ENCODE data around the gene BUD13. TPM values are rescaled to one million over a fixed set of nuclear protein-coding genes. Genes with fewer than 3 reads are reported as not detected.

The BUD13 gene
- total and polyA plus RNA-seq, 2 of the 13 experiments (the other 11 are each of a cell fraction or from before 2014, with no cell fraction given), result 13.3 to 25.9 TPM

- TF ChIP-seq THAP9 (CRISPR knock-in tag; IDR thresholded peaks at IDR 0.05; ENCODE audit: borderline replicate concordance) (no peak), ZNF468 (CRISPR knock-in tag; IDR thresholded peaks at IDR 0.05) (no peak), CREM (IDR thresholded peaks at IDR 0.05) (no peak), CREM (CRISPR knock-in tag; IDR thresholded peaks at IDR 0.05) (no peak), SKIL (CRISPR knock-in tag; IDR thresholded peaks at IDR 0.05; ENCODE audit: borderline replicate concordance) (no peak)
Observed at GRCh38 chr11:116730241-116730561, 42.6 kb downstream of the BUD13 start (continued).

GRCh38 chr11:116729501-116730240 is 43.1 kb downstream of the BUD13 start:
- Histone ChIP-seq H3K79me2 (ENCODE audit: insufficient read depth, low read length) (no peaks in the 10 kb centered on the region), H2AFZ (ENCODE audit: low read length) (no peak overlapping the region), H4K20me1 (ENCODE audit: insufficient read depth, low read length) (no peaks in the 10 kb centered on the region), H3K36me3 (replicated peaks in 1 of 2; ENCODE audit: control insufficient read depth in 1 of 2, insufficient read depth in 2 of 2, low read length in 2 of 2) (no peaks in the 10 kb centered on the region), H3K4me1 (ENCODE audit: insufficient read depth, low read length) (peaks cover 25% of the 10 kb centered on the region), H3K4me3 (replicated peaks in 1 of 3; ENCODE audit: insufficient read depth in 1 of 3, low read depth in 2 of 3, low read length in 3 of 3) (no peak overlapping the region), H3K27me3 (ENCODE audit: control insufficient read depth in 1 of 2, insufficient read depth in 2 of 2, low read length in 2 of 2) (peaks cover 2 to 65% of the 10 kb centered on the region in 2 experiments; a peak in 3 of 5 replicates), H3K27ac (ENCODE audit: extremely low read length, insufficient read depth, low read length) (no peak overlapping the region), H3K4me2 (ENCODE audit: low read depth, low read length) (no peak overlapping the region), H3K9ac (ENCODE audit: insufficient read depth, low read depth, low read length) (no peak overlapping the region), H3K9me3 (ENCODE audit: low read length) (no peaks in the 10 kb centered on the region)
- TF ChIP-seq NFE2L2 (IDR thresholded peaks at IDR 0.05; ENCODE audit: low read length), result no peak
- TF ChIP-seq SRY (CRISPR knock-in tag; IDR thresholded peaks at IDR 0.05), result no peak
- 62% methylated on average over 6 of the region's 8 CpGs for WGBS (ENCODE audit: low lambda C conversion rate)
- FAIRE-seq (no peak), ATAC-seq (no peak), DNase-seq (ENCODE audit: low spot score) (no peak)
- intact Hi-C loops (cut with micrococcal nuclease; ENCODE audit: unreplicated experiment) (no loop called here), in situ Hi-C loops (cut with HindIII; ENCODE audit: extremely low pct_ligation_motif_present, low pct_unique_long_range_greater_than_20kb) (no loop called here)
- ChIA-PET CTCF (ENCODE audit: low intra/inter-chr PET ratio, low total read pairs) (no interaction called here), POLR2A (no interaction called here)
- BruUV-seq (replicated peaks), result no TSS peak

Measured in HepG2 (cell line).